GM13976 (cell line): Measurements from ENCODE around the gene GABRR3.

Source experiments
- DNase-seq: peaks from one replicate; pipeline ENCODE4 v3.0.0; 2012; ENCODE audit warnings: low spot score
- in situ Hi-C: fragments of 300-500 bp; cut with MboI; formaldehyde crosslinking; loops from one replicate; pipeline ENCODE4 v1.12.0; 2022; ENCODE audit warnings: low sequenced_read_pairs, mixed read lengths, inconsistent platforms; ENCODE audit not compliant: unreplicated experiment
- TF ChIP-seq, protein P1 (sequence below): IDR thresholded peaks from 2 replicates; pipeline ENCODE4 v1.5.1; 2012; ENCODE audit warnings: borderline replicate concordance, mild to moderate bottlenecking; ENCODE audit not compliant: insufficient read depth; ENCODE audit errors: extremely low read depth, missing control alignments, control extremely low read depth

Gene GABRR3

DNA sequence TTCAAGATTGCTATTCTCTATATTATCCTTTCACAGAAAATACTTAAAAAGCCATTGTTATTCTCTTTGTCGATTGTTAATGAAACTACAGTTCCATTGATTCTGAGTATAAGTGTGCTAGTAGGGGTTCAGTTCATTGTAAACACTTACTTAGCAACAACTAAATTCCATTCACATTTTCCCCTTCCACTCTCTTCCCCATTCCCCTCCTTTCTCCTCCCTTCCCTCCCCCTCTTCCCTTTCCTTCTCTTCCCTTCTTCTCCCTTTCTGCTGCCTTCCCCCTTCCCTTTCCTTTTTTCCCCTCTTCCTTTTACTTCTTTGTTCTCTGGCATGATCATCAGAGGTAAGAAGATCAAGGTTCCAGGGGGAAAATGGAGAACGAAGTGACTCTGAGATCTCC lies 41.6 kb downstream of the GABRR3 start:
- no peak for DNase-seq
- TF ChIP-seq, protein P1, sequence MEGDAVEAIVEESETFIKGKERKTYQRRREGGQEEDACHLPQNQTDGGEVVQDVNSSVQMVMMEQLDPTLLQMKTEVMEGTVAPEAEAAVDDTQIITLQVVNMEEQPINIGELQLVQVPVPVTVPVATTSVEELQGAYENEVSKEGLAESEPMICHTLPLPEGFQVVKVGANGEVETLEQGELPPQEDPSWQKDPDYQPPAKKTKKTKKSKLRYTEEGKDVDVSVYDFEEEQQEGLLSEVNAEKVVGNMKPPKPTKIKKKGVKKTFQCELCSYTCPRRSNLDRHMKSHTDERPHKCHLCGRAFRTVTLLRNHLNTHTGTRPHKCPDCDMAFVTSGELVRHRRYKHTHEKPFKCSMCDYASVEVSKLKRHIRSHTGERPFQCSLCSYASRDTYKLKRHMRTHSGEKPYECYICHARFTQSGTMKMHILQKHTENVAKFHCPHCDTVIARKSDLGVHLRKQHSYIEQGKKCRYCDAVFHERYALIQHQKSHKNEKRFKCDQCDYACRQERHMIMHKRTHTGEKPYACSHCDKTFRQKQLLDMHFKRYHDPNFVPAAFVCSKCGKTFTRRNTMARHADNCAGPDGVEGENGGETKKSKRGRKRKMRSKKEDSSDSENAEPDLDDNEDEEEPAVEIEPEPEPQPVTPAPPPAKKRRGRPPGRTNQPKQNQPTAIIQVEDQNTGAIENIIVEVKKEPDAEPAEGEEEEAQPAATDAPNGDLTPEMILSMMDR = no peak
- in situ Hi-C loops = no loop called here

DNA sequence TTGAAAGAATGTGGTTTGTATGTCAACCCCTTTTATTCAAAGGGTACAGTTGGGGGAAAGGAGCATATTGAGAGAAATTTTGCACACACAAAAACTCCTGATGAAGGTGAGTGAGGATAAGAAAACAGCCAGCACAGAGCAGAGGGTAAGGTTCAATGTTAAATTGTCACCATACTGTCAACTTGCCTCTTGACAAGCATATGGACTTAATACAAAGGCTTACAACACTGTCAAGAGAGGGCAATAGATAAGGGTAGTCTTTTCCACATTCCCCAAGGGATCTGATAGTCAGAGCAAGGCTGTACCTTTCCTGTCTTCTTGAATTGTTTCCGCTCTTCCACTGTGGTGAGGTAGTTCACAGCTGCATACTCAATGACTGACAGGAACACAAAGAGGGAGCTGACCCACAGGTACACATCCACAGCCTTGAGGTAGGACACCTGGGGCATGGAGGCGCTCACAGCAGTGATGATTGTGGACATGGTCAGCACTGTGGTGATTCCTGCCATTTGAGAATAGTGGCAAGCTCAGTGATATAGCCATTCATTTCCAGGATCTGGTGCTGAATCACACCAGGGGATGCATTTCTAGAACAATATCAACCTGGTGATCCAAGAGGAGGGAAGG lies 42.5 kb downstream of the GABRR3 start:
- in situ Hi-C loops = no loop called here

DNA sequence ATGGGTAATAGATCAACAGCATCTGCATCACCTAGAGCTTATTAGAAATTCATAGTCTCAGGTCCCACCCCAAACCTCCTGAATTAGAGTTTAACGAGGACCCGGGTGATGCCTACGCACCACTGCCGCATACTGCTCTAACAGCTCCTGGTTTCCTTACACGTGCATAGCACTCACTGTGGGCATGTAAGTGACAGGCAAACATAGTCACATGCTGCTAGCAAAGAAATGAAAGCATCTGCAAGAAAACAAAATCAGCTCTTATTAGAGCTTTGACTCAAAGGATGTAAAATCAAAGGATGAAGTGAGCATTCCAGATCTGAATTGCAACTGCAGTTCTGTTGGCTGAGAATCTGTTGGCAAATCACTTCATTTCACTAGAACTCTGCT lies 43.8 kb downstream of the GABRR3 start:
- no peak for DNase-seq
- in situ Hi-C loops = no loop called here
- TF ChIP-seq, protein P1 = no peak

More for the DNA sequence above, 42.5 kb downstream of the GABRR3 start:
- TF ChIP-seq, protein P1 = no peak
- no peak for DNase-seq

DNA sequence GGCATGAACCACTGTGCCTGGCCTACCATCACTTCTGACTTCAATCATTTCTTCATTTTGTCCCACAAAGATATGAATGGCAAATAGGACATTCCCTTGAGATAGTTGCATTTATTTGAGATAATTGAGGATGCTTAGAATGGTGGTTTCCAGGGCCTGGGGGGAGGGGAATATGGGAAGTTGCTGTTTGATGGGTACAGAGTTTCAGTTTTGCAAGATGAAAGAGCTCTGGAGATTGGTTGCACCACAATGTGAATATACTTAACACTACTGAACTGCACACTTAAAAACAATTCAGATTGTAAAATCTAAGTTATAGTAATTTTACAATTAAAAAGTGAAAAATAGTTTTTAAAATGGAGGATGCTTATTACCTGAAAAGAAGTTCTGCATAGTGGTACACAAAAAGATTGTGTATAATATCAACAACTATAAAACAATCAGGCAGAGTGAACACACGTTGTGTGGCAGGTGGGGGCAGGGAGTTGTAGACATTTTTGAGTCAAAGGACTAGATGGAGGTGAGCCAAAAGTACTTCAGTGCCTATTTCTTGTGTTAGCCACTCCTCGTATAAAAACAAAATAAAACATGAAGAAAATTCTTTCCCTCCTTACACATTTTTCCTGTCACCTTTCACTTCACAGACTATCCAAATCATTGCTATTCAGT lies 44.4 kb downstream of the GABRR3 start:
- TF ChIP-seq, protein P1 = no peak
- in situ Hi-C loops = no loop called here
- no peak for DNase-seq

DNA sequence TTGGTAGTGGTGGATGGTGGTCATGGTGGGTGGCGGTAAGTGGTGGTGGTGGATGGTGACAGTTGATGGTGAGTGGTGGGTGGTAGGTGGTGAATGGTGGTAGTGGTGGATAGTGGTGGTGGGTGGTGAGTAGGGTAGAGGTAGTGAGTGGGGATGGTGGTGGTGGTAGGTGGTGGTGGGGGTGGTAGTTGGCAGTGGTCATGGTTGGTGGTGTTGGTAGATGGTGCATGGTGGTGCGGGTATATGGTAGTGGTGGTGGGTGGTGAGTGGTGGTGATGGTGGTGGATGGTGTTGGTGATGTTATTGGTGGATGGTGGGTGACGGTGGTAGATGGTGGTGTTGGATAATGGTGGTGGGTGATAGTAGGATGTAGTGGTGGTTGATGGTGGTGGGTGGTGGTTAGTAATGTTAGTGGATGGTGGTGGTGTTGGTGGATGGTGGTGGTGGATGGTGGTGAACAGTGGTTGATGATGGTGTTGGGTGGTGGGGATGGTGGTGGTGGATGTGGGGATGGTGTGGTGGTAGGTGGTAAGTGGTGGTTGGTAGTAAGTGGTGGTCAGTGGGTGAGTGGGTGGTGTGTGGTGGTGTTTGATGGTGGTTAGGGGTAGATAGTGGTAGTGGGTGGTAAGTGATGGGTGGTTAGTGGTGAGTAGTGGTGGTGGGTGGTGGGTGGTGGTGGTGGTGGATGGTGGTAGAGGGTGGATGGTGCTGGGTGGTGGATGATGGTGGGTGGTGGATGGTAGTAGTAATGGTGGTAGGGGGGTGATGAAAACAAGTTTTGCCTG lies 46.1 kb downstream of the GABRR3 start:
- no peak for DNase-seq
- in situ Hi-C loops = no loop called here
- TF ChIP-seq, protein P1 = no peak

DNA sequence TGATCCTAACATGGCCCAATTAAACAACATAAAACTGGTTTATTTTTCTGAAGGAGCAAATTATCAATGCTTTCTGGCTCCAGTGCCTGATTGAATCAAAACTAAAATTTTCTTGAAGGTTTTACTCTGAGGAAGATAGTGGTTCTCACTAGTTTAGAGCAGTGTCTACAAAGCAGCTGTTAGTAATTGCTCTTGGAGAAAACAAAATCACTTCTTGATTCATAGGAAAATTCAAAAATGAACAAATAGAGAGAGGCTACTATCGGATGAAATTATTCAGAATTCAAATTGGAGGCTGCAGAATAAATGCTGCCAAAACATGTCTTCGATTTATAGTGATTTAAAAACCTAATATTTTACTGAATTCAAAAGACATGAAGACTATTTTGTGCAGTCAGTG lies 47.8 kb downstream of the GABRR3 start:
- TF ChIP-seq, protein P1 = no peak
- DNase-seq = no peak
- in situ Hi-C loops = no loop called here
